ENCODE measurements around the gene CCDC192. TPM values are rescaled to one million over a fixed set of nuclear protein-coding genes. Genes with fewer than 3 reads are reported as not detected.

Gene CCDC192
- total RNA-seq, 1 donor from 2014 or later = not detected

GRCh38 chr5:127975961-127976360 lies 272.8 kb downstream of the CCDC192 start:
- DNase-seq (ENCODE audit: low read depth) (no peak), FAIRE-seq (no peak)
- Histone ChIP-seq H3K9ac (ENCODE audit: low read length) (no peak overlapping the region), H3K27ac (ENCODE audit: low read depth, low read length) (no peak overlapping the region), H3K79me2 (ENCODE audit: insufficient read depth, low read length) (no peaks in the 10 kb centered on the region), H2AFZ (ENCODE audit: low read depth, low read length) (no peak overlapping the region), H3K4me1 (ENCODE audit: insufficient read depth, low read length) (no peaks in the 10 kb centered on the region), H4K20me1 (ENCODE audit: insufficient read depth, low read length) (no peaks in the 10 kb centered on the region), H3K4me3 (ENCODE audit: insufficient read depth, low read depth, low read length) (no peak overlapping the region), H3K36me3 (ENCODE audit: insufficient read depth, low read length) (peaks cover 4% of the 10 kb centered on the region), H3K9me3 (ENCODE audit: insufficient read depth, low read depth, low read length) (no peaks in the 10 kb centered on the region), H3K27me3 (ENCODE audit: insufficient read depth, low read length) (no peaks in the 10 kb centered on the region), H3K4me2 (ENCODE audit: low read length) (no peak overlapping the region)
- TF ChIP-seq CTCF (IDR thresholded peaks at IDR 0.05; ENCODE audit: insufficient read depth, low read depth, low read length) (no peak), EZH2 (IDR thresholded peaks at IDR 0.05; ENCODE audit: insufficient read depth, low read length) (no peak)
- Mint-ChIP-seq H3K36me3 (ENCODE audit: low read depth, unreplicated experiment) (no peaks in the 10 kb centered on the region), H3K4me3 (ENCODE audit: unreplicated experiment) (no peak overlapping the region), H3K27me3 (ENCODE audit: low read depth, unreplicated experiment) (no peaks in the 10 kb centered on the region), H3K27ac (ENCODE audit: unreplicated experiment) (no peak overlapping the region), H3K4me1 (ENCODE audit: low read depth, unreplicated experiment) (no peaks in the 10 kb centered on the region), H3K9me3 (ENCODE audit: unreplicated experiment) (no peaks in the 10 kb centered on the region)

- H3K4me3 ChIP-seq (ENCODE audit: insufficient read depth, low read depth, low read length) = no peak overlapping the region
- FAIRE-seq (no peak), DNase-seq (ENCODE audit: low read depth) (no peak)
- no peak overlapping the region for H3K4me2 ChIP-seq (ENCODE audit: low read length)
- no peak overlapping the region for H3K27ac Mint-ChIP-seq (ENCODE audit: unreplicated experiment)
- H3K9me3 Mint-ChIP-seq (ENCODE audit: unreplicated experiment) = no peaks in the 10 kb centered on the region
- no peak overlapping the region for H3K9ac ChIP-seq (ENCODE audit: low read length)
- no peaks in the 10 kb centered on the region for H3K4me1 ChIP-seq (ENCODE audit: insufficient read depth, low read length)
- peaks cover 4% of the 10 kb centered on the region for H3K36me3 ChIP-seq (ENCODE audit: insufficient read depth, low read length)
- no peak overlapping the region for H2AFZ ChIP-seq (ENCODE audit: low read depth, low read length)
- H3K4me1 Mint-ChIP-seq (ENCODE audit: low read depth, unreplicated experiment) = peaks cover under 1% of the 10 kb centered on the region
- no peaks in the 10 kb centered on the region for H4K20me1 ChIP-seq (ENCODE audit: insufficient read depth, low read length)
- no peak for TF ChIP-seq EZH2 (IDR thresholded peaks at IDR 0.05; ENCODE audit: insufficient read depth, low read length)
- TF ChIP-seq CTCF (IDR thresholded peaks at IDR 0.05; ENCODE audit: insufficient read depth, low read depth, low read length) = no peak
- no peaks in the 10 kb centered on the region for H3K79me2 ChIP-seq (ENCODE audit: insufficient read depth, low read length)
- no peaks in the 10 kb centered on the region for H3K27me3 Mint-ChIP-seq (ENCODE audit: low read depth, unreplicated experiment)
- H3K36me3 Mint-ChIP-seq (ENCODE audit: low read depth, unreplicated experiment) = no peaks in the 10 kb centered on the region
- no peak overlapping the region for H3K4me3 Mint-ChIP-seq (ENCODE audit: unreplicated experiment)
- no peaks in the 10 kb centered on the region for H3K27me3 ChIP-seq (ENCODE audit: insufficient read depth, low read length)
- no peaks in the 10 kb centered on the region for H3K9me3 ChIP-seq (ENCODE audit: insufficient read depth, low read depth, low read length)
- H3K27ac ChIP-seq (ENCODE audit: low read depth, low read length) = no peak overlapping the region
These were observed 273.3 kb downstream of the CCDC192 start for GRCh38 chr5:127976525-127976924.

- H3K27me3 Mint-ChIP-seq (ENCODE audit: low read depth, unreplicated experiment) = no peaks in the 10 kb centered on the region
- no peak overlapping the region for H3K4me2 ChIP-seq (ENCODE audit: low read length)
These were observed 274.0 kb downstream of the CCDC192 start for GRCh38 chr5:127976991-127977717.

More at GRCh38 chr5:127976991-127977717, 274.0 kb downstream of the CCDC192 start:
- no peak for TF ChIP-seq EZH2 (IDR thresholded peaks at IDR 0.05; ENCODE audit: insufficient read depth, low read length)
- TF ChIP-seq CTCF (IDR thresholded peaks at IDR 0.05; ENCODE audit: insufficient read depth, low read depth, low read length) = no peak
- no peak overlapping the region for H2AFZ ChIP-seq (ENCODE audit: low read depth, low read length)
- H3K36me3 ChIP-seq (ENCODE audit: insufficient read depth, low read length) = peaks cover 4% of the 10 kb centered on the region
- H3K4me1 ChIP-seq (ENCODE audit: insufficient read depth, low read length) = no peaks in the 10 kb centered on the region
- no peak overlapping the region for H3K27ac Mint-ChIP-seq (ENCODE audit: unreplicated experiment)
- no peaks in the 10 kb centered on the region for H3K36me3 Mint-ChIP-seq (ENCODE audit: low read depth, unreplicated experiment)
- H3K79me2 ChIP-seq (ENCODE audit: insufficient read depth, low read length) = no peaks in the 10 kb centered on the region
- H3K4me3 Mint-ChIP-seq (ENCODE audit: unreplicated experiment) = no peak overlapping the region
- H3K9me3 Mint-ChIP-seq (ENCODE audit: unreplicated experiment) = no peaks in the 10 kb centered on the region
- H3K27me3 ChIP-seq (ENCODE audit: insufficient read depth, low read length) = no peaks in the 10 kb centered on the region
- no peaks in the 10 kb centered on the region for H3K9me3 ChIP-seq (ENCODE audit: insufficient read depth, low read depth, low read length)
- H3K9ac ChIP-seq (ENCODE audit: low read length) = no peak overlapping the region
- DNase-seq (ENCODE audit: low read depth) (no peak), FAIRE-seq (no peak)
- H4K20me1 ChIP-seq (ENCODE audit: insufficient read depth, low read length) = no peaks in the 10 kb centered on the region
- no peak overlapping the region for H3K27ac ChIP-seq (ENCODE audit: low read depth, low read length)
- H3K4me1 Mint-ChIP-seq (ENCODE audit: low read depth, unreplicated experiment) = peaks cover 3% of the 10 kb centered on the region
- no peak overlapping the region for H3K4me3 ChIP-seq (ENCODE audit: insufficient read depth, low read depth, low read length)

Data from astrocyte (in vitro differentiated cells and primary cell).